SKM-1 (cell line): ENCODE measurements around the gene TMEM235.
"Not testable (repeated sequence)": the region's sequence is repeated elsewhere in the genome, so short reads cannot be mapped to it uniquely, and the experiment has no call there.

ENCODE experiments used
- DNase-seq: peaks from one replicate; lab custom pipeline; 2025; ENCODE audit not compliant: unreplicated experiment; lab: John Stamatoyannopoulos, UW

Gene TMEM235

GRCh38 chr17:78214706-78215061 lies 16.7 kb upstream of the TMEM235 start:
- no peak for DNase-seq

GRCh38 chr17:78219396-78220150 lies 11.9 kb upstream of the TMEM235 start:
- DNase-seq: no peak

- DNase-seq: no peak
Measured at GRCh38 chr17:78223061-78223460, 8.4 kb upstream of the TMEM235 start.

- no peak for DNase-seq
Measured at GRCh38 chr17:78223765-78224164, 7.7 kb upstream of the TMEM235 start.

GRCh38 chr17:78224231-78225087 lies 7.0 kb upstream of the TMEM235 start:
- no peak for DNase-seq

- DNase-seq: no peak
Measured at GRCh38 chr17:78225088-78225865, 6.2 kb upstream of the TMEM235 start.

GRCh38 chr17:78226055-78226758 lies 5.2 kb upstream of the TMEM235 start:
- DNase-seq: no peak

GRCh38 chr17:78226759-78227454 lies 4.5 kb upstream of the TMEM235 start:
- DNase-seq: no peak

- DNase-seq: no peak
Measured at GRCh38 chr17:78227455-78227916, 3.9 kb upstream of the TMEM235 start.

- no peak for DNase-seq
Measured at GRCh38 chr17:78228176-78228575, 3.3 kb upstream of the TMEM235 start.

GRCh38 chr17:78230252-78230962 lies 1.0 kb upstream of the TMEM235 start:
- DNase-seq: no peak

GRCh38 chr17:78231991-78232858 lies 794 bp downstream of the TMEM235 start:
- DNase-seq: no peak

- no peak for DNase-seq
Measured at GRCh38 chr17:78232859-78233173, 1.4 kb downstream of the TMEM235 start.

GRCh38 chr17:78233678-78234077 lies 2.2 kb downstream of the TMEM235 start:
- DNase-seq: no peak

- DNase-seq: no peak
Measured at GRCh38 chr17:78234261-78234865, 2.9 kb downstream of the TMEM235 start.

GRCh38 chr17:78235022-78235421 lies 3.6 kb downstream of the TMEM235 start:
- DNase-seq: not testable (repeated sequence)

GRCh38 chr17:78235885-78236284 lies 4.5 kb downstream of the TMEM235 start:
- no peak for DNase-seq

- no peak for DNase-seq
Measured at GRCh38 chr17:78236362-78237127, 5.1 kb downstream of the TMEM235 start.
